OCI-LY1 (cell line): ENCODE results near the gene CIZ1.

ENCODE experiments used
- H2AFZ ChIP-seq: fragments of 200-600 bp; sonication (generic), shearing (Covaris generic); 2 replicates; pipeline ENCODE4 v1.6.0; 2014; ENCODE audit warnings: antibody characterized with exemption, mild to moderate bottlenecking, low read length
- H3F3A ChIP-seq: fragments of 200-600 bp; sonication (generic), shearing (Covaris generic); 2 replicates; pipeline ENCODE4 v1.6.0; 2014; ENCODE audit warnings: mild to moderate bottlenecking, antibody characterized with exemption, low read length, moderate library complexity; ENCODE audit not compliant: insufficient read depth
- H3K27ac ChIP-seq: fragments of 200-600 bp; sonication (generic); 2 replicates; pipeline ENCODE4 v1.5.1; 2014; ENCODE audit warnings: low read length, mixed run types, mild to moderate bottlenecking, low read depth; ENCODE audit not compliant: poor library complexity, severe bottlenecking
- H3K27me3 ChIP-seq: fragments of 200-600 bp; sonication (generic); 2 replicates; pipeline ENCODE4 v1.6.0; 2014; ENCODE audit warnings: antibody characterized with exemption, mild to moderate bottlenecking, low read length, moderate library complexity; ENCODE audit not compliant: insufficient read depth
- H3K36me3 ChIP-seq: fragments of 200-600 bp; sonication (generic); 2 replicates; pipeline ENCODE4 v1.6.1; 2014; ENCODE audit warnings: mild to moderate bottlenecking, antibody characterized with exemption, low read length, moderate library complexity, mixed read lengths; ENCODE audit not compliant: insufficient read depth
- H3K4me1 ChIP-seq: fragments of 200-600 bp; sonication (generic); 2 replicates; pipeline ENCODE4 v1.5.1; 2014; ENCODE audit warnings: mild to moderate bottlenecking, low read length, moderate library complexity; ENCODE audit not compliant: insufficient read depth, severe bottlenecking
- H3K4me2 ChIP-seq: fragments of 200-600 bp; sonication (generic), shearing (Covaris generic); 2 replicates; pipeline ENCODE4 v1.6.1; 2014; ENCODE audit warnings: low read length
- H3K4me3 ChIP-seq: fragments of 200-600 bp; sonication (generic); 2 replicates; pipeline ENCODE4 v1.5.1; 2014; ENCODE audit warnings: low read length, low read depth, mild to moderate bottlenecking, mixed read lengths; ENCODE audit not compliant: poor library complexity, severe bottlenecking
- H3K79me2 ChIP-seq: fragments of 200-600 bp; shearing (Covaris generic); 2 replicates; pipeline ENCODE4 v1.6.1; 2016; ENCODE audit warnings: mixed run types, low read length, mixed read lengths; ENCODE audit not compliant: insufficient read depth
- H3K9ac ChIP-seq: fragments of 200-600 bp; sonication (generic), shearing (Covaris generic); 2 replicates; pipeline ENCODE4 v1.6.1; 2014; ENCODE audit warnings: mild to moderate bottlenecking, low read length, mixed read lengths
- H3K9me2 ChIP-seq: fragments of 200-600 bp; sonication (generic), shearing (Covaris generic); 2 replicates; pipeline ENCODE4 v1.6.1; 2014; ENCODE audit warnings: low read depth, mild to moderate bottlenecking, low read length, mixed read lengths
- H3K9me3 ChIP-seq: fragments of 200-600 bp; shearing (Covaris generic); 2 replicates; pipeline ENCODE4 v1.6.1; 2014; ENCODE audit warnings: low read length, mixed read lengths
- H4K20me1 ChIP-seq: fragments of 200-600 bp; sonication (generic), shearing (Covaris generic); 2 replicates; pipeline ENCODE4 v1.6.0; 2016; ENCODE audit warnings: mild to moderate bottlenecking, low read length; ENCODE audit not compliant: insufficient read depth
- EZH2 ChIP-seq: fragments of 200-600 bp; sonication (generic), shearing (Covaris generic); IDR thresholded peaks from 2 replicates; pipeline ENCODE4 v1.8.0; 2017; ENCODE audit warnings: borderline replicate concordance, mixed run types, mild to moderate bottlenecking, antibody characterized with exemption, low read length, moderate library complexity, mixed read lengths
- TF ChIP-seq, protein P1 (sequence below): fragments of 200-600 bp; sonication (generic), shearing (Covaris generic); IDR thresholded peaks from 2 replicates; pipeline ENCODE4 v1.5.1; 2017; ENCODE audit warnings: mild to moderate bottlenecking, antibody characterized with exemption, low read length, moderate library complexity, mixed read lengths

Gene CIZ1

DNA sequence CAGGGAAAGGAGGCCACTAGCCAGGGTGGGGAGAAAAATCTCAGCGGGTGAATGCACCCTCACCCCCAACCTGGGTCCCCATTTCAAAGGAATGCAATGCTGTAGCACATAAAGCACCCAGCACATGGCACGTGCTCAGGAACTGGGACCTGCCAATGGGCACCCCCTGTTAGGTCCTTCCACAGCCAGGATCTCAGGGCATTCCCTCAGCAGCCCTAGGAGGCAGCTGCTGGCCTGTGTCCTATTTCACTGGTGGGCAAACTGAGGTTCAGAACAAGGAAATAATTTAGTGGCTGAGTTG, 20.6 kb upstream of the CIZ1 start:
- Histone ChIP-seq H3K4me3 (no peak overlapping the region), H3K27ac (no peak overlapping the region), H3K9me2 (no peaks in the 10 kb centered on the region), H3K36me3 (no peaks in the 10 kb centered on the region), H3K4me1 (no peaks in the 10 kb centered on the region), H4K20me1 (no peaks in the 10 kb centered on the region), H3K4me2 (no peak overlapping the region), H3K27me3 (peaks cover 24% of the 10 kb centered on the region), H3K79me2 (no peaks in the 10 kb centered on the region), H3K9ac (no peak overlapping the region), H3K9me3 (no peaks in the 10 kb centered on the region), H2AFZ (no peak overlapping the region), H3F3A (no peaks in the 10 kb centered on the region)
- TF ChIP-seq, protein P1, sequence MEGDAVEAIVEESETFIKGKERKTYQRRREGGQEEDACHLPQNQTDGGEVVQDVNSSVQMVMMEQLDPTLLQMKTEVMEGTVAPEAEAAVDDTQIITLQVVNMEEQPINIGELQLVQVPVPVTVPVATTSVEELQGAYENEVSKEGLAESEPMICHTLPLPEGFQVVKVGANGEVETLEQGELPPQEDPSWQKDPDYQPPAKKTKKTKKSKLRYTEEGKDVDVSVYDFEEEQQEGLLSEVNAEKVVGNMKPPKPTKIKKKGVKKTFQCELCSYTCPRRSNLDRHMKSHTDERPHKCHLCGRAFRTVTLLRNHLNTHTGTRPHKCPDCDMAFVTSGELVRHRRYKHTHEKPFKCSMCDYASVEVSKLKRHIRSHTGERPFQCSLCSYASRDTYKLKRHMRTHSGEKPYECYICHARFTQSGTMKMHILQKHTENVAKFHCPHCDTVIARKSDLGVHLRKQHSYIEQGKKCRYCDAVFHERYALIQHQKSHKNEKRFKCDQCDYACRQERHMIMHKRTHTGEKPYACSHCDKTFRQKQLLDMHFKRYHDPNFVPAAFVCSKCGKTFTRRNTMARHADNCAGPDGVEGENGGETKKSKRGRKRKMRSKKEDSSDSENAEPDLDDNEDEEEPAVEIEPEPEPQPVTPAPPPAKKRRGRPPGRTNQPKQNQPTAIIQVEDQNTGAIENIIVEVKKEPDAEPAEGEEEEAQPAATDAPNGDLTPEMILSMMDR: no peak
- TF ChIP-seq EZH2: no peak

DNA sequence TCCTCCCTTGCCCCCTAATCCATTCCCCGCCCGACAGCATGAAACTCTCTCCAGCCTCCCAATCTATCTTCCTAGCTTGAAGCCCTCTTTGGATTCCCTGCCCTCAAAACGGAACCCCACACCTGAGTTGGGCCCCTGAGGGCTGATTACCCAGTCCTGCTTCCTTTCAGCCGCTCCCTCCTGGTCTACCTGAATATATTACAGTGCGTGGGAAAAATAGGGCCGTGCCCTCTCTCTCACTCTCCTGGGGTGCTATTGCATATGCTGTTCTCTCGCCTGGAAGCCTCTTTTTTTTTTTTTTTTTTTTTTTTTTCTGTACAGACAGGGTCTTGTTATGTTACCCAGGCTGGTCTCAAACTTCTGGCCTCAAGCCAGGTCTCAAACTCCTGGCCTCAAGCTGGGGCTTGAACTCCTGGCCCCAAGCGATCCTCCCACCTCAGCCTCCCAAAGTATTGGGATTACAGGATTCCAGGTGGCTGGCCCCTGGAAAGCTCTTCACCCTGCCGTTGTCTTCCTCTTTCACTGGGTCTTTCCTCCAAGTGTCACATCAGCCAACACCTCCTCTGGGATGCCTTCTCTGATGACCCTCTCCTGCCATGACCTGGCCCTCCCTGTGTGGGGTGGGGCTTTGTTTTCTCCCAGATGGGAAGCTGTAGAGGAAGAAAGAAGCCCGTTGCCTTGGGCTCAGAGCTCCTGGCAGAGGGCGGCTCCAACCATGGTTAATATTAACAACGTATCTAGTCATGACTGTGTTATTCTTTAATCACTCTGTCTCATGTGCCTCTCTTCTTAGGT, 20.0 kb upstream of the CIZ1 start:
- H3K9me3 ChIP-seq: no peaks in the 10 kb centered on the region
- no peaks in the 10 kb centered on the region for H3K4me1 ChIP-seq
- no peak overlapping the region for H3K27ac ChIP-seq
- no peaks in the 10 kb centered on the region for H3K36me3 ChIP-seq
- peaks cover 19% of the 10 kb centered on the region for H3K27me3 ChIP-seq
- TF ChIP-seq, protein P1: no peak
- no peak for TF ChIP-seq EZH2
- H3K4me2 ChIP-seq: no peak overlapping the region
- no peak overlapping the region for H2AFZ ChIP-seq
- no peaks in the 10 kb centered on the region for H3K9me2 ChIP-seq
- no peaks in the 10 kb centered on the region for H3F3A ChIP-seq
- no peak overlapping the region for H3K9ac ChIP-seq
- no peak overlapping the region for H3K4me3 ChIP-seq
- no peaks in the 10 kb centered on the region for H4K20me1 ChIP-seq
- H3K79me2 ChIP-seq: no peaks in the 10 kb centered on the region

DNA sequence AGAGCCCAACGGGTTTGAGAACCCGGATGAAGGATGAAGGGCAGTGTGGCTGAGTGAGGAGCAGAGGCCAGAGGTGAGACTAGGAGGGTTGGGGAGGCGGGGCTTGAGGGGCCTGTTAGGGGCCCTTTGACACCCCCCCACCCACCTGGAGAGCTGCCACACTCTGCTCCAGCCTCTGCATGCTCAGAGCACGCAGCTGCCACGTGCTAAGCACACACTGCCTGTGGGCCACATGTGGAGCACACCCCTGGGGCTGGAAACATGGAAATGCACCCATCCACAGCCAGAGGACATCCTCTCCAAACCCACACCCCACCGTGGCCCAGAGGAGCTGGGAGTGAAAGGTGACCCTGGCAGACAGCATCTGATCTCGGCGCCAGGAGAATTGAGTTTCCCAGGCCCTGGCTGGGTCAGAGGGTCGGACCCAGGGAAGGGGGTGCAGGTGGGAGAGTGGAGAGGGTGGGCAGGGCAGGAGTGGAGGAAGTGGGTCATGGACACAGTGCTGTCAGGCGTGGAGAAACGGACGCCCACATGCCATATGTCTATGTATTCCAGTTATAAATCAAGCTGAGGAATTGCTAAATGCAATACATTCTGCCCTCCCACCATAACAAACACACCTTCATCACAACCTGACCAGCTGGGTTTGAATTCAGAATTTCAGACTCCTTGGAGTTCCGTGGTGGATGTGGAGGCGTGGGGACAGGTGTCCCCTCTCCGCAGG, 17.7 kb upstream of the CIZ1 start:
- no peaks in the 10 kb centered on the region for H4K20me1 ChIP-seq
- no peaks in the 10 kb centered on the region for H3K9me3 ChIP-seq
- no peaks in the 10 kb centered on the region for H3K79me2 ChIP-seq
- no peak overlapping the region for H3K27ac ChIP-seq
- H3K9ac ChIP-seq: no peak overlapping the region
- TF ChIP-seq, protein P1: no peak
- no peak for TF ChIP-seq EZH2
- H3K36me3 ChIP-seq: no peaks in the 10 kb centered on the region
- H2AFZ ChIP-seq: no peak overlapping the region
- no peak overlapping the region for H3K4me2 ChIP-seq
- no peaks in the 10 kb centered on the region for H3K4me1 ChIP-seq
- H3K27me3 ChIP-seq: peaks cover 36% of the 10 kb centered on the region
- no peak overlapping the region for H3K4me3 ChIP-seq
- H3K9me2 ChIP-seq: no peaks in the 10 kb centered on the region
- no peaks in the 10 kb centered on the region for H3F3A ChIP-seq
